ENCODE measurements around the gene ZNF398. TPM values are rescaled to one million over a fixed set of nuclear protein-coding genes. Genes with fewer than 3 reads are reported as not detected.

Gene ZNF398
- polyA plus RNA-seq, 1 experiment, result 8.0 TPM

GRCh38 chr7:149196151-149196704 is 49.0 kb downstream of the ZNF398 start:
- no peak for TF ChIP-seq CTCF (IDR thresholded peaks at IDR 0.05; ENCODE audit: insufficient read depth, low read depth, low read length)
- POLR2A ChIA-PET, result no interaction called here
- DNase-seq (ENCODE audit: low read depth), result no peak
- Histone ChIP-seq H3K36me3 (ENCODE audit: control insufficient read depth, insufficient read depth, low read length) (peaks cover 11% of the 10 kb centered on the region), H3K27me3 (ENCODE audit: control insufficient read depth, insufficient read depth, low read length) (no peaks in the 10 kb centered on the region), H3K4me3 (ENCODE audit: low read depth, low read length) (peak overlapping the region; percentile 84)
- CTCF ChIA-PET, result interaction anchor here (1.2 to 2.0 kb wide), 6 partner anchors 8 to 429 kb away, joined by 3 to 12 read pairs (median 5); partner anchors contain the start of gene ZNF783

- ChIA-PET POLR2A (no interaction called here), CTCF (interaction anchor here (1.6 to 2.0 kb wide), 3 partner anchors 8 to 71 kb away, joined by 3 to 12 read pairs (median 5); partner anchors contain the start of gene ZNF783)
- TF ChIP-seq CTCF (IDR thresholded peaks at IDR 0.05; ENCODE audit: insufficient read depth, low read depth, low read length), result no peak
- no peaks in the 10 kb centered on the region for H3K27me3 ChIP-seq (ENCODE audit: control insufficient read depth, insufficient read depth, low read length)
- peaks cover 13% of the 10 kb centered on the region for H3K36me3 ChIP-seq (ENCODE audit: control insufficient read depth, insufficient read depth, low read length)
- no peak for DNase-seq (ENCODE audit: low read depth)
- peak overlapping the region; percentile 84 for H3K4me3 ChIP-seq (ENCODE audit: low read depth, low read length)
Measured at GRCh38 chr7:149196705-149197171, 49.5 kb downstream of the ZNF398 start.

- no peak for TF ChIP-seq CTCF (IDR thresholded peaks at IDR 0.05; ENCODE audit: insufficient read depth, low read depth, low read length)
- ChIA-PET POLR2A (no interaction called here), CTCF (interaction anchor here (1.6 to 1.9 kb wide), 2 partner anchors 64 to 72 kb away, joined by 3 to 5 read pairs; partner anchors contain the start of gene ZNF783)
- DNase-seq (ENCODE audit: low read depth), result no peak
- no peak overlapping the region for H3K4me3 ChIP-seq (ENCODE audit: low read depth, low read length)
- H3K27me3 ChIP-seq (ENCODE audit: control insufficient read depth, insufficient read depth, low read length), result no peaks in the 10 kb centered on the region
- peaks cover 13% of the 10 kb centered on the region for H3K36me3 ChIP-seq (ENCODE audit: control insufficient read depth, insufficient read depth, low read length)
Measured at GRCh38 chr7:149197675-149198074, 50.4 kb downstream of the ZNF398 start.

GRCh38 chr7:149198161-149198816 is 51.0 kb downstream of the ZNF398 start:
- TF ChIP-seq CTCF (IDR thresholded peaks at IDR 0.05; ENCODE audit: insufficient read depth, low read depth, low read length), result no peak
- POLR2A ChIA-PET, result no interaction called here
- H3K36me3 ChIP-seq (ENCODE audit: control insufficient read depth, insufficient read depth, low read length), result peaks cover 15% of the 10 kb centered on the region
- no peak for DNase-seq (ENCODE audit: low read depth)
- CTCF ChIA-PET, result interaction anchor here (0.9 kb wide), 1 partner anchor 12 kb away, joined by 3 read pairs; no protein-coding TSS in a partner anchor
- no peaks in the 10 kb centered on the region for H3K27me3 ChIP-seq (ENCODE audit: control insufficient read depth, insufficient read depth, low read length)
- H3K4me3 ChIP-seq (ENCODE audit: low read depth, low read length), result no peak overlapping the region

GRCh38 chr7:149199234-149199995 is 52.2 kb downstream of the ZNF398 start:
- Histone ChIP-seq H3K4me3 (ENCODE audit: low read depth, low read length) (no peak overlapping the region), H3K27me3 (ENCODE audit: control insufficient read depth, insufficient read depth, low read length) (no peaks in the 10 kb centered on the region), H3K36me3 (ENCODE audit: control insufficient read depth, insufficient read depth, low read length) (peaks cover 19% of the 10 kb centered on the region)
- CTCF ChIA-PET, result interaction anchor here (0.9 kb wide), 1 partner anchor 11 kb away, joined by 3 read pairs; no protein-coding TSS in a partner anchor
- TF ChIP-seq CTCF (IDR thresholded peaks at IDR 0.05; ENCODE audit: insufficient read depth, low read depth, low read length), result no peak
- DNase-seq (ENCODE audit: low read depth), result no peak
- POLR2A ChIA-PET, result interaction anchor here (0.6 kb wide), 1 partner anchor 12 kb away, joined by 3 read pairs; no protein-coding TSS in a partner anchor

Data from BJ (cell line).